ENCODE results near the gene OTOP2. TPM values are rescaled to one million over a fixed set of nuclear protein-coding genes. Genes with fewer than 3 reads are reported as not detected.

The OTOP2 gene
- 0.10 TPM for total RNA-seq (2013)
- under 1 TPM in 1 of 3 donors, not detected in 2; 0.05 TPM for polyA plus RNA-seq
- 0.24 TPM in 1 of 2 replicates, not detected in the other for polyA minus RNA-seq
- 0 to 0.35 (median 0.12) reads per million in 11 experiments for total RNA-seq

GRCh38 chr17:74924250-74924948, at the start of gene OTOP2:
TSS of gene OTOP2 (plus strand) at chr17:74924273. CDS start at chr17:74924633, 360 bp downstream.
- Mint-ChIP-seq H3K27me3 (ENCODE audit: low read depth in 3 of 3) (peaks cover 62 to 88% (median 64%) of the 10 kb centered on the region in 3 donors), H3K4me3 (peak within 1 kb of the TSS; percentile 71 to 84), H3K36me3 (no peaks in the 10 kb centered on the region), H3K9me3 (peaks cover 0 to 10% (median 0%) of the 10 kb centered on the region in 7 donors), H3K4me1 (peaks cover 28% of the 10 kb centered on the region), H3K27ac (peak within 1 kb of the TSS in 2 of 7 donors; percentile 55 to 64)
- Histone ChIP-seq H3K27me3 (ENCODE audit: control insufficient read depth in 2 of 2, insufficient read depth in 2 of 2, low read length in 2 of 2) (peaks cover 27 to 67% of the 10 kb centered on the region in 2 donors), H2AFZ (ENCODE audit: insufficient read depth, low read depth, low read length, poor library complexity, severe bottlenecking) (peak within 1 kb of the TSS; percentile 50), H3K27ac (ENCODE audit: low read depth in 1 of 2, low read length in 2 of 2) (no peak within 1 kb of the TSS), H3K9me3 (replicated peaks in 1 of 2; ENCODE audit: control insufficient read depth in 1 of 2, insufficient read depth in 1 of 2, low read length in 2 of 2) (peaks cover 0 to 7% of the 10 kb centered on the region in 2 donors), H4K20me1 (ENCODE audit: insufficient read depth, low read length) (no peaks in the 10 kb centered on the region), H3K4me1 (ENCODE audit: control insufficient read depth in 1 of 2, insufficient read depth in 2 of 2, low read length in 2 of 2) (peaks cover 26 to 38% of the 10 kb centered on the region in 2 donors), H3K4me3 (replicated peaks in 1 of 3; ENCODE audit: low read depth in 2 of 3, low read length in 3 of 3) (peak within 1 kb of the TSS; percentile 8 to 75 (median 33)), H3K4me2 (replicated peaks; ENCODE audit: extremely low read depth, low read length, poor library complexity, severe bottlenecking) (peak within 1 kb of the TSS; percentile 88), H3K36me3 (replicated peaks in 1 of 2; ENCODE audit: control insufficient read depth in 1 of 2, insufficient read depth in 2 of 2, low read length in 2 of 2) (no peaks in the 10 kb centered on the region), H3K9ac (ENCODE audit: insufficient read depth, low read length, poor library complexity, severe bottlenecking) (peak within 1 kb of the TSS; percentile 15), H3K79me2 (ENCODE audit: insufficient read depth, low read length) (no peaks in the 10 kb centered on the region)
- peak; percentile 75 to 87 (median 81) for DNase-seq
- WGBS (ENCODE audit: insufficient coverage): 4% methylated on average over 41 of the region's 54 CpGs
- TF ChIP-seq CTCF (IDR thresholded peaks at IDR 0.05): no peak
- intact Hi-C loops (cut with micrococcal nuclease): loop anchor here (2.0 kb wide), 2 partner anchors 34 to 36 kb away; no protein-coding TSS in a partner anchor

GRCh38 chr17:74874615-74875037, 49.4 kb upstream of the OTOP2 start:
- H3K27ac Mint-ChIP-seq: no peak overlapping the region
- WGBS (ENCODE audit: insufficient coverage): 100% methylated on average over 1 of the region's 5 CpGs
- H3K4me1 Mint-ChIP-seq: peaks cover 19% of the 10 kb centered on the region
- Histone ChIP-seq H3K27me3 (ENCODE audit: control insufficient read depth in 2 of 2, insufficient read depth in 2 of 2, low read length in 2 of 2) (no peaks in the 10 kb centered on the region), H3K4me2 (replicated peaks; ENCODE audit: extremely low read depth, low read length, poor library complexity, severe bottlenecking) (no peak overlapping the region), H3K79me2 (ENCODE audit: insufficient read depth, low read length) (no peaks in the 10 kb centered on the region), H2AFZ (ENCODE audit: insufficient read depth, low read depth, low read length, poor library complexity, severe bottlenecking) (no peak overlapping the region), H3K4me3 (replicated peaks in 1 of 3; ENCODE audit: low read depth in 2 of 3, low read length in 3 of 3) (no peak overlapping the region), H4K20me1 (ENCODE audit: insufficient read depth, low read length) (no peaks in the 10 kb centered on the region), H3K27ac (ENCODE audit: low read depth in 1 of 2, low read length in 2 of 2) (no peak overlapping the region), H3K9me3 (replicated peaks in 1 of 2; ENCODE audit: control insufficient read depth in 1 of 2, insufficient read depth in 1 of 2, low read length in 2 of 2) (no peaks in the 10 kb centered on the region), H3K36me3 (replicated peaks in 1 of 2; ENCODE audit: control insufficient read depth in 1 of 2, insufficient read depth in 2 of 2, low read length in 2 of 2) (no peaks in the 10 kb centered on the region), H3K4me1 (ENCODE audit: control insufficient read depth in 1 of 2, insufficient read depth in 2 of 2, low read length in 2 of 2) (peaks cover 18 to 22% of the 10 kb centered on the region in 2 donors), H3K9ac (ENCODE audit: insufficient read depth, low read length, poor library complexity, severe bottlenecking) (no peak overlapping the region)
- H3K36me3 Mint-ChIP-seq: peaks cover under 1 to 8% of the 10 kb centered on the region in 2 donors
- H3K9me3 Mint-ChIP-seq: no peaks in the 10 kb centered on the region
- intact Hi-C loops (cut with micrococcal nuclease): loop anchor here in 1 of 2 donors (10.0 kb wide), 1 partner anchor 790 kb away; the partner anchor contains the start of genes RECQL5 and SAP30BP
- no peak for TF ChIP-seq CTCF (IDR thresholded peaks at IDR 0.05)
- no peak overlapping the region for H3K4me3 Mint-ChIP-seq
- DNase-seq: no peak
- peaks cover 2 to 13% (median 3%) of the 10 kb centered on the region in 3 donors for H3K27me3 Mint-ChIP-seq (ENCODE audit: low read depth in 3 of 3)
